ENCODE data around the gene GADD45GIP1. TPM values are rescaled to one million over a fixed set of nuclear protein-coding genes. Genes with fewer than 3 reads are reported as not detected.

Gene GADD45GIP1
- total RNA-seq, 1 experiment from 2014 or later, result 35.9 TPM

DNA sequence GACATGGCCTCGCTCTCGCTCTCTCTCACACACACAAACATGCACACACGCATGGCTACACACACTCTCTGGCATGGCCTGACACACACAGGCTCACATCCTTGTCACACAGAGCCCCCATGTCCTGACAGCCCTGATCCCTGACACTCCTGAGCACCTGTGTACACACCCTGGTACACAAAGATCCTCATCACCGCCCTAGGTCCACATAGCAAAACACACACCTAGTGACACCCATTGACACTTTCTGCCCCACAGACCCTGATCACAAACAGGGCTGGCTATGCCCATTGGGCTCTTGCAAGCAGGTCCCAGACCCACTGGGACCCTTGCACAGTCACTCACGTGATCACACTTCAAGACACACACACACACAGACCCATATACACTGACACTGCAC is 34.3 kb upstream of the GADD45GIP1 start:
- no peak overlapping the region for H3K4me3 ChIP-seq (replicated peaks in 1 of 2; ENCODE audit: low read depth in 1 of 2, low read length in 2 of 2)
- no peak for TF ChIP-seq JUND (IDR thresholded peaks at IDR 0.05)
- no peak for TF ChIP-seq SIN3A (IDR thresholded peaks at IDR 0.05; ENCODE audit: low read depth)
- no peak for TF ChIP-seq ZNF274 (IDR thresholded peaks at IDR 0.05; ENCODE audit: low read depth, low read length)
- no peak for TF ChIP-seq POLR2AphosphoS5 (IDR thresholded peaks at IDR 0.05; ENCODE audit: low read depth, low read length)
- no peak for TF ChIP-seq SRF (IDR thresholded peaks at IDR 0.05; ENCODE audit: low read depth)
- no peak for TF ChIP-seq EZH2 (IDR thresholded peaks at IDR 0.05)
- no peak for TF ChIP-seq FOSL1 (IDR thresholded peaks at IDR 0.05; ENCODE audit: low read depth)
- no peak for TF ChIP-seq YY1 (IDR thresholded peaks at IDR 0.05; ENCODE audit: extremely low read depth, insufficient replicate concordance, low read depth, low read length)
- TF ChIP-seq RAD21 (IDR thresholded peaks at IDR 0.05; ENCODE audit: low read depth), result no peak
- TF ChIP-seq TCF7L2 (IDR thresholded peaks at IDR 0.05; ENCODE audit: borderline replicate concordance, extremely low read depth, insufficient read depth, insufficient read length), result no peak
- TF ChIP-seq, protein P1, sequence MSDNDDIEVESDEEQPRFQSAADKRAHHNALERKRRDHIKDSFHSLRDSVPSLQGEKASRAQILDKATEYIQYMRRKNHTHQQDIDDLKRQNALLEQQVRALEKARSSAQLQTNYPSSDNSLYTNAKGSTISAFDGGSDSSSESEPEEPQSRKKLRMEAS (IDR thresholded peaks at IDR 0.05), result no peak
- TF ChIP-seq CEBPB (IDR thresholded peaks at IDR 0.05; ENCODE audit: low read depth), result no peak
- TF ChIP-seq EZH2phosphoT487 (IDR thresholded peaks at IDR 0.05; ENCODE audit: borderline replicate concordance), result no peak
- TF ChIP-seq POLR2A (IDR thresholded peaks at IDR 0.05; ENCODE audit: borderline replicate concordance, extremely low read depth, insufficient read depth, insufficient read length), result no peak

More for the DNA sequence above, 34.3 kb upstream of the GADD45GIP1 start:
- Histone ChIP-seq H3K36me3 (ENCODE audit: control insufficient read depth in 1 of 2, insufficient read depth in 2 of 2, low read length in 2 of 2) (no peaks in the 10 kb centered on the region), H3K4me2 (ENCODE audit: low read length) (no peak overlapping the region), H3K9me3 (ENCODE audit: control insufficient read depth in 1 of 2, insufficient read depth in 1 of 2, low read depth in 1 of 2, low read length in 2 of 2) (no peaks in the 10 kb centered on the region), H3K9me2 (ENCODE audit: insufficient read depth) (no peaks in the 10 kb centered on the region), H3K4me1 (ENCODE audit: control insufficient read depth in 1 of 2, insufficient read depth in 2 of 2, low read length in 2 of 2) (peaks cover 2 to 8% of the 10 kb centered on the region in 2 experiments; a peak in 3 of 4 replicates), H3K79me2 (ENCODE audit: insufficient read depth, low read length) (no peaks in the 10 kb centered on the region), H3K9ac (ENCODE audit: low read length) (no peak overlapping the region), H4K20me1 (ENCODE audit: insufficient read depth) (no peaks in the 10 kb centered on the region), H3K27ac (ENCODE audit: low read depth, low read length) (no peak overlapping the region), H3K27me3 (ENCODE audit: insufficient read depth, low read length) (no peaks in the 10 kb centered on the region), H2AFZ (ENCODE audit: low read depth, low read length, poor library complexity, severe bottlenecking) (no peak overlapping the region)
- ATAC-seq (no peak), DNase-seq (ENCODE audit: low read depth, low spot score) (no peak)
- ChIA-PET POLR2A (no interaction called here), RAD21 (ENCODE audit: low non-redundant PET in 1 of 2, low total read pairs in 2 of 2, uncharacterized antibody in 2 of 2, unreplicated experiment in 2 of 2) (interaction anchor here in 1 of 2 experiments (0.9 kb wide), 1 partner anchor 71 kb away, joined by 3 read pairs; no protein-coding TSS in a partner anchor), CTCF (no interaction called here)
- intact Hi-C loops (cut with micrococcal nuclease), result no loop called here
- BruUV-seq (replicated peaks), result no TSS peak
